GM21737 (cell line): ENCODE data around the gene OAF.
"Not testable (repeated sequence)": the region's sequence is repeated elsewhere in the genome, so short reads cannot be mapped to it uniquely, and the experiment has no call there.

Experiments
- ATAC-seq: cut with Tn5 transposase; IDR thresholded peaks from one replicate; pipeline ENCODE4 v1.9.1; 2021; ENCODE audit warnings: mild to moderate bottlenecking, moderate library complexity; ENCODE audit not compliant: unreplicated experiment

The OAF gene

GRCh38 chr11:120210626-120211521, at the start of gene OAF:
OAF (plus strand) TSS chr11:120211032; CDS start chr11:120211280, 248 bp downstream.
- ATAC-seq = peak; percentile 58

GRCh38 chr11:120167659-120168058, 43.2 kb upstream of the OAF start:
- no peak for ATAC-seq

- ATAC-seq = no peak
Measured at GRCh38 chr11:120168108-120168959, 42.5 kb upstream of the OAF start.

GRCh38 chr11:120168960-120169681, 41.7 kb upstream of the OAF start:
- no peak for ATAC-seq

GRCh38 chr11:120169981-120170698, 40.7 kb upstream of the OAF start:
- no peak for ATAC-seq

GRCh38 chr11:120170741-120171261, 40.0 kb upstream of the OAF start:
- ATAC-seq = no peak

- no peak for ATAC-seq
Measured at GRCh38 chr11:120172054-120172911, 38.5 kb upstream of the OAF start.

- ATAC-seq = no peak
Measured at GRCh38 chr11:120173019-120173705, 37.7 kb upstream of the OAF start.

- no peak for ATAC-seq
Measured at GRCh38 chr11:120173807-120174206, 37.0 kb upstream of the OAF start.

GRCh38 chr11:120174866-120175265, 36.0 kb upstream of the OAF start:
- no peak for ATAC-seq

GRCh38 chr11:120178561-120179056, 32.2 kb upstream of the OAF start:
- no peak for ATAC-seq

GRCh38 chr11:120179057-120179672, 31.7 kb upstream of the OAF start:
- ATAC-seq = no peak

- ATAC-seq = not testable (repeated sequence)
Measured at GRCh38 chr11:120180063-120180462, 30.8 kb upstream of the OAF start.

GRCh38 chr11:120180551-120181232, 30.1 kb upstream of the OAF start:
- no peak for ATAC-seq

- no peak for ATAC-seq
Measured at GRCh38 chr11:120181376-120181975, 29.4 kb upstream of the OAF start.

- ATAC-seq = no peak
Measured at GRCh38 chr11:120182372-120182771, 28.5 kb upstream of the OAF start.
